ENCODE results near the gene U2AF1L4. TPM values are rescaled to one million over a fixed set of nuclear protein-coding genes. Genes with fewer than 3 reads are reported as not detected.

U2AF1L4 gene
- total and polyA plus RNA-seq, 2 donors (not counting 3 experiments of a cell fraction or from before 2014, with no cell fraction given), result 5.6 to 13.5 TPM

DNA sequence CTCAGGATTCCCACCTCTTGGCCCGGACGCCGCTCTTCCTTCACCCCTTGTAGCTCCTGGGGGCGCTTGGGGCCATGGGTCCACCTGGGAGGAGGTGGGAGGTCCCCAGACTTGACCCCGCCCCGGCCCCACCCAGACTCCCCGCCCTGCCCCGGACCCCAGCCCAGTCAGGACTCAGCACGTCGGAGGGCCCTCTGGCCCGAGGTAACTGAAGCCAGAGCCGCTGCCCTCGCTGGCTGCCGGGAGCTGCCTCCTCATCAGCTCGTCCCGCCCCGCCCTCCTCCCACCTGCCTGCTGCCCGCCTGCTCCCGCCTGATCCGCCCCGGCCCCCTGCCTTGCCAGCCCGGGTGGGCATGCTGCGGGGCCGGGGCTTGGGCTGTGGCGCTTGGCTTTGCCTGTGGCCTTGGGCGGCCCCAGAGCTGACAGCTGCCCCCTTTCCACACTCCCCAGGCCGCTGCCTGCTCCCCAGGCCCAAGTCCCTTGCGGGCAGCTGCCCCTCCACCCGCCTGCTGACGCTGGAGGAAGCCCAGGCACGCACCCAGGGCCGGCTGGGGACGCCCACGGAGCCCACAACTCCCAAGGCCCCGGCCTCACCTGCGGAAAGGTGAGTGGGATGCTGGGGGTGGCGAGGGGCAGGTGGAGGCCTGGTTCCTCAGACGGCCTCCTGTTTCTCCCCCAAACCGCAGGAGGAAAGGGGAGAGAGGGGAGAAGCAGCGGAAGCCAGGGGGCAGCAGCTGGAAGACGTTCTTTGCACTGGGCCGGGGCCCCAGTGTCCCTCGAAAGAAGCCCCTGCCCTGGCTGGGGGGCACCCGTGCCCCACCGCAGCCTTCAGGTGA is 39.5 kb upstream of the U2AF1L4 start:
- Histone ChIP-seq H3K27me3 (ENCODE audit: control insufficient read depth in 2 of 2, insufficient read depth in 2 of 2, low read length in 2 of 2) (no peaks in the 10 kb centered on the region), H3K4me3 (replicated peaks in 1 of 3; ENCODE audit: insufficient read depth in 1 of 3, low read depth in 1 of 3, low read length in 3 of 3) (no peak overlapping the region), H4K20me1 (replicated peaks; ENCODE audit: control insufficient read depth, extremely low read depth, insufficient read depth, low read length) (no peaks in the 10 kb centered on the region), H3K36me3 (ENCODE audit: control insufficient read depth in 2 of 2, extremely low read depth in 1 of 2, insufficient read depth in 2 of 2, low read length in 2 of 2) (peaks cover 0 to 4% of the 10 kb centered on the region in 2 experiments), H3K9me1 (replicated peaks; ENCODE audit: control insufficient read depth, extremely low read depth, insufficient read depth, low read length) (no peaks in the 10 kb centered on the region), H3K4me2 (ENCODE audit: insufficient read depth, low read length) (no peak overlapping the region), H3K4me1 (ENCODE audit: control insufficient read depth, extremely low read depth, insufficient read depth, low read length) (no peaks in the 10 kb centered on the region), H2AFZ (ENCODE audit: low read depth, low read length) (no peak overlapping the region), H3K9me3 (replicated peaks; ENCODE audit: control insufficient read depth, insufficient read depth, low read length) (no peaks in the 10 kb centered on the region), H3K79me2 (ENCODE audit: control insufficient read depth, insufficient read depth, low read length) (no peaks in the 10 kb centered on the region), H3K9ac (replicated peaks; ENCODE audit: extremely low read depth, insufficient read depth, low read length) (no peak overlapping the region), H3K27ac (ENCODE audit: insufficient read depth, low read depth, low read length) (no peak overlapping the region)
- FAIRE-seq, result no peak
- intact Hi-C loops (cut with micrococcal nuclease) (no loop called here), dilution Hi-C loops (cut with MboI; ENCODE audit: extremely low pct_ligation_motif_present, low sequenced_read_pairs) (no loop called here)
- BruUV-seq (replicated peaks), result no TSS peak
- TF ChIP-seq EZH2 (IDR thresholded peaks at IDR 0.05; ENCODE audit: borderline replicate concordance, low read depth, low read length, severe bottlenecking) (no peak), FOS (IDR thresholded peaks at IDR 0.05; ENCODE audit: borderline replicate concordance, insufficient read depth, low read length) (no peak), MYC (IDR thresholded peaks at IDR 0.05; ENCODE audit: low read depth, low read length) (no peak), GATA2 (IDR thresholded peaks at IDR 0.05; ENCODE audit: insufficient read depth, insufficient read length, low read depth, low read length) (no peak), POLR2AphosphoS5 (IDR thresholded peaks at IDR 0.05; ENCODE audit: insufficient read depth, low read depth, low read length) (no peak), POLR2A (IDR thresholded peaks at IDR 0.05; ENCODE audit: low read depth, low read length) (no peak), JUN (IDR thresholded peaks at IDR 0.05; ENCODE audit: borderline replicate concordance, insufficient read depth, insufficient read length, low read depth) (no peak)
- TF ChIP-seq, protein P1, sequence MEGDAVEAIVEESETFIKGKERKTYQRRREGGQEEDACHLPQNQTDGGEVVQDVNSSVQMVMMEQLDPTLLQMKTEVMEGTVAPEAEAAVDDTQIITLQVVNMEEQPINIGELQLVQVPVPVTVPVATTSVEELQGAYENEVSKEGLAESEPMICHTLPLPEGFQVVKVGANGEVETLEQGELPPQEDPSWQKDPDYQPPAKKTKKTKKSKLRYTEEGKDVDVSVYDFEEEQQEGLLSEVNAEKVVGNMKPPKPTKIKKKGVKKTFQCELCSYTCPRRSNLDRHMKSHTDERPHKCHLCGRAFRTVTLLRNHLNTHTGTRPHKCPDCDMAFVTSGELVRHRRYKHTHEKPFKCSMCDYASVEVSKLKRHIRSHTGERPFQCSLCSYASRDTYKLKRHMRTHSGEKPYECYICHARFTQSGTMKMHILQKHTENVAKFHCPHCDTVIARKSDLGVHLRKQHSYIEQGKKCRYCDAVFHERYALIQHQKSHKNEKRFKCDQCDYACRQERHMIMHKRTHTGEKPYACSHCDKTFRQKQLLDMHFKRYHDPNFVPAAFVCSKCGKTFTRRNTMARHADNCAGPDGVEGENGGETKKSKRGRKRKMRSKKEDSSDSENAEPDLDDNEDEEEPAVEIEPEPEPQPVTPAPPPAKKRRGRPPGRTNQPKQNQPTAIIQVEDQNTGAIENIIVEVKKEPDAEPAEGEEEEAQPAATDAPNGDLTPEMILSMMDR (IDR thresholded peaks at IDR 0.05; ENCODE audit: extremely low read depth in 1 of 2, insufficient read depth in 1 of 2, low read depth in 1 of 2, low read length in 2 of 2), result no peak
- TF ChIP-seq, protein P2, sequence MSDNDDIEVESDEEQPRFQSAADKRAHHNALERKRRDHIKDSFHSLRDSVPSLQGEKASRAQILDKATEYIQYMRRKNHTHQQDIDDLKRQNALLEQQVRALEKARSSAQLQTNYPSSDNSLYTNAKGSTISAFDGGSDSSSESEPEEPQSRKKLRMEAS (IDR thresholded peaks at IDR 0.05; ENCODE audit: insufficient read depth, insufficient read length), result no peak
- ChIA-PET POLR2A (no interaction called here), CTCF (interaction anchor here (0.6 kb wide), 1 partner anchor 122 kb away, joined by 4 read pairs; no protein-coding TSS in a partner anchor)
- DNase-seq (ENCODE audit: low read depth, low spot score), result no peak
